ENCODE data around the gene PLXDC2.

The PLXDC2 gene

DNA sequence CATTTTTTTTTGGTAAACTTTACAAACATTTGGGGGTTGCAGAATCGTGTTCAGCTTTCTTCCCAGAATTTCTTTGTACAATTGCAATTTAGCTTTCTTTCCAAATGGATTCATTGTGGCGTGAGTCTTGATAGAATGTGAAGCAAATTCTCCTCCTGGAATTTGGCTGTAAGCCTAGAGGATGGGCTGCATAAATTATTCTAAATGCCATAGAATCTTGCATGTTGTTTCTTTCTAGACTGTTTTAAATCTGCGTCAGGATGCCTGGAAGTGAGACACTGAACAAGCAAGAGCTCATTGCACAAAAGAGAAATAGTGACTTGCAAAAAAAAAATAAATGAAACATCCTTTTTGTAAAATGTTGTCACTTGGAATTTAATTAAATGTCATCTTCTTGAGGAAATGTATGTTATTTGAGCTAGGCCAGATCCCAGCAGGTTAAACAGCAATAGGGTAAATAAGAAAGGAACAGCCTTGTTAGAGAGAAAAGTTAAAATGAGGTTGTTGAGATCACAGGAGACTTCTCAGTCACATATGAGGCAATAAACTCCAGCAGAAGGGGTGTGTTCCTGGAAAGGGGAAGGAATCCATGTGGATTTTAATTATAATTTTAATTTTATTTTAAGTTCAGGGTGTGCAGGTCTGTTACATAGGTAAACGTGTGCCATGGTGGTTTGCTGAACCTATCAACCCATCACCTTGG, 483.0 kb downstream of the PLXDC2 start:
- peak; percentile 46 for DNase-seq

GRCh38 chr10:20300735-20301134, 484.5 kb downstream of the PLXDC2 start:
- DNase-seq = no peak

DNA sequence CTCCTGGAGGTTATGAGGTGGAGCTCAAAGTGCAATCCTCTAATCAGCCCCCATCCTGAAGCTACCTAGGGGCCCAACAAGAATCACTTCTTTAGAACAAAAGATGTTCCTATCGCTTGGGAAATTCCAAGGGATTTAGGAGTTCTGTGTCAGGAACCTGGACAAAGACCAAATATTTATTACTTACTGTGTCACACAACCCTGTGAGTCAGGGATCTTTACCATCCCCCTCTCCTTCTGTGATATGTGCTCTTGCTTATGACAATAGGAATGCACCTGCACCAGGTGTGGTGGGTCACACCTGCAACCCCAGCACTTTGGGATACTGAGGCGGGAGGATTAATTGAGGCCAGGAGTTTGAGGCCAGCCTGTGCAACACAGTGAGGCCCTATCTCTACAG, 485.8 kb downstream of the PLXDC2 start:
- no peak for DNase-seq

DNA sequence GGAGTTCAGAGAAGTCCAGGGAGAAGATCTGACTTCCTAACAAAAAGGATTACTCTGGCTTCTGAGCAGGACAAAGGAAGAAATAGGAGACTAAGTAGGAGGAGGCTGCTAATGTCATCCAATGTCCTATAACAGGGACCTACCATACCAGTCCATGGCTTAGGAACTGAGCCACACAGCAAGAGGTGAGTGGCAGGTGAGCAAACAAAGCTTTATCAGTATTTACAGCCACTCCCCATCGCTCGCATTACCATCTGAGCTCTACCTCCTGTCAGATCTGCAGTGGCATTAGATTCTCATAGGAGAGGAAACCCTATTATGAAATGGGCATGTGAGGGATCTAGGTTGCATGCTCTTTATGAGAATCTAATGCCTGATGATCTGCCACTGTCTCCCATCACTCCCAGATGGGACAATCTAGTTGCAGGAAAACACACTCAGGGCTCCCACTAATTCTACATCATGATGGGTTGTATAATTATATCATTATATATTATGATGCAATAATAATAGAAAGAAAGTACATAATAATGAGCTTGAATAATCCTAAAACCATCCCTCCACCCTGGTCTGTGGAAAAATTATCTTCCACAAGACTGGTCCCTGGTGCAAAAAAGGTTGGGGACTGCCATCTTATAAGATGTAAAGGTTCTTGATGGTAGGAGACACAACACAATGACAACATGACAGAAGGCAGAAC, 487.4 kb downstream of the PLXDC2 start:
- DNase-seq = no peak

DNA sequence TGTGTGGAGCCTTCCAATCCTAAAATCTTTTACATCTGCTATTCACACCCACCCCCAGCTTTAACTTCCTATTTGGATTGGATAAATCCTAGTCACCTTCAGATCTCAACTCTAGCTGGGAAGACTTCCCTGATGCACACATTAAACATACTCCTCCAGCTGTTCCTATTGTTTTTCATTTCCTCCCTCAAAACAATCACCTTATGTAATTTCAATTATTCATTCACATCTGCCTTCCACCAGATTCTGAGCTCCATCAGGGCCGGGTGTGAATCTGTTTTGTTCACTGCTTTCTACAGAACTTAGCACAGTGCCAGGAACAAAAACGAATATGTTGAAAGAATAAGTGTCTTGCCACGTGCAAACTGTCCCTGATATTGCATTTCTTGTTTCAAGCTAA, 497.4 kb downstream of the PLXDC2 start:
- no peak for DNase-seq

DNA sequence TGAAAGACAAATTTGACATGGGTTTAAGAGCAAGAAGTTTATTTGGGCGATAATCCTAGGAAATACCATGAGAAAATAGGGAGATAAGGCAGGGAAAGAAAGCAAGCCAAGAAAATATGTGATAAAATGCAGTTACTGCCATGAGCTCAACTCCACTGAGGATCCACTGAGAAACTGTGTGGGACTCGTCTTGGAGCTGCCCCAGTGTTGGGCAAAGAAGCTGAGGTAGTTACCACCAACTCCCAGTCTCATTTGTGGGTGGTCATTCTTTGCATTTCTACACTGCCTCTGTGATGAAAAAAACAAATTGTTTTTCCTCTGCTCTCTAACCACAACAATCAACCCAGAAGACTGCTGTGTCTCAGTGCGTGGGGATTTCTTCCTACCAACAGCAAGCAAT, 498.2 kb downstream of the PLXDC2 start:
- DNase-seq = no peak

- DNase-seq = no peak
These were observed 511.7 kb downstream of the PLXDC2 start for GRCh38 chr10:20327954-20328353.

DNA sequence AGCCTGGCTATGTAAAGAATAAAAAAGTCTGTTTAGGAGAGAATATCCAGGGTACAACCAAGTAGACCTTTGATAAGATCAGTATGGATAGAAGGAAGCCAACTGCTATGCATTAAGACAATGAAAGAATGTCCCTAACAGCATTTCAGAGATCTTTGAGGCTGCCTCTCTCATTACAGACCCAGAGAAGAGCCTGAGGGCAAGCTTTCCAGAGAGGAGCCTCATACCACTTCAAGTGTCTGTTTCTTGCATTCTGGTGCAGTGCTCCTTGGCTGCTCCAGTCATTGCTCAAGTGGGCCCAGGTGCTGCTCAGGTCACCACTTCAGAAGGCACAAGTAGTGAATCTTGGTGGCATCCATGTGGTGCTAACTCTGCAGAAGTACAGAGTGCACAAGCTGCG, 514.0 kb downstream of the PLXDC2 start:
- no peak for DNase-seq

- no peak for DNase-seq
These were observed 518.3 kb downstream of the PLXDC2 start for GRCh38 chr10:20334559-20334958.

Data from fibroblast of skin of right quadriceps (primary cell).